HEK293 (cell line): ENCODE measurements around the gene KCNK3.

Experiments
- CTCF ChIA-PET: fragments of 350-600 bp; formaldehyde crosslinking; extraction: SDS; loops from one replicate; lab custom pipeline; 2021; ENCODE audit warnings: antibody characterized with exemption; lab: Yijun Ruan, JAX
- POLR2A ChIA-PET: fragments of 300-600 bp; formaldehyde crosslinking; extraction: SDS; loops from one replicate; lab custom pipeline; 2020; ENCODE audit warnings: antibody characterized with exemption, inconsistent platforms; lab: Yijun Ruan, JAX
- H3K27ac ChIP-seq: fragments of 200-500 bp; sonication (Bioruptor generic); 2 replicates; pipeline ENCODE4 v1.5.1; 2014; ENCODE audit warnings: low read depth, low read length, control low read depth, inconsistent platforms; ENCODE audit errors: extremely low read depth
- H3K36me3 ChIP-seq, 2 experiments: fragments of 200-500 bp in 1 of 2; sonication (Bioruptor generic) in 1 of 2; 1 replicate in 1 of 2; 2 replicates in 1 of 2; pipeline ENCODE4 v1.5.1; 2014 to 2017; ENCODE audit warnings: inconsistent platforms in 2 of 2, low read length in 2 of 2; ENCODE audit not compliant: control insufficient read depth in 2 of 2, insufficient read depth in 1 of 2
- H3K4me1 ChIP-seq: fragments of 200-500 bp; sonication (Bioruptor generic); 2 replicates; pipeline ENCODE4 v1.5.1; 2014; ENCODE audit warnings: mild to moderate bottlenecking, low read length, inconsistent platforms; ENCODE audit not compliant: control insufficient read depth, insufficient read depth
- H3K4me3 ChIP-seq: 2 replicates; pipeline ENCODE4 v1.5.1; 2011; ENCODE audit warnings: low read depth, mild to moderate bottlenecking, control low read depth, low read length, moderate library complexity
- H3K9me3 ChIP-seq: fragments of 200-500 bp; sonication (Bioruptor generic); 2 replicates; pipeline ENCODE4 v1.5.1; 2014; ENCODE audit warnings: low read depth, low read length, inconsistent platforms; ENCODE audit not compliant: control insufficient read depth, insufficient read depth
- FEZF1 ChIP-seq: fragments of 450-650 bp; formaldehyde crosslinking; IDR thresholded peaks from 2 replicates; pipeline ENCODE4 v1.5.1; 2016; ENCODE audit warnings: missing biosample characterization, missing genetic modification characterization
- GLIS2 ChIP-seq: fragments of 450-650 bp; formaldehyde crosslinking; IDR thresholded peaks from 2 replicates; pipeline ENCODE4 v1.5.1; 2016; ENCODE audit warnings: missing biosample characterization, missing genetic modification characterization
- HOXC10 ChIP-seq: sonication (generic); formaldehyde crosslinking; IDR thresholded peaks from 2 replicates; pipeline ENCODE4 v1.8.1; 2023; ENCODE audit warnings: mild to moderate bottlenecking, missing genetic modification reagents
- IKZF3 ChIP-seq: fragments of 450-650 bp; IDR thresholded peaks from 2 replicates; pipeline ENCODE4 v1.5.0; 2018; ENCODE audit warnings: missing biosample characterization, mild to moderate bottlenecking, missing genetic modification characterization, moderate library complexity
- OVOL3 ChIP-seq: fragments of 450-650 bp; formaldehyde crosslinking; IDR thresholded peaks from 2 replicates; pipeline ENCODE4 v1.5.1; 2016; ENCODE audit warnings: missing biosample characterization, missing genetic modification characterization
- PRDM1 ChIP-seq: fragments of 450-650 bp; formaldehyde crosslinking; IDR thresholded peaks from 2 replicates; pipeline ENCODE4; 2016; ENCODE audit warnings: missing biosample characterization, missing genetic modification characterization
- SP3 ChIP-seq: fragments of 450-650 bp; formaldehyde crosslinking; IDR thresholded peaks from 2 replicates; pipeline ENCODE4 v1.5.1; 2016; ENCODE audit warnings: missing biosample characterization, missing genetic modification characterization
- SP7 ChIP-seq: fragments of 450-650 bp; formaldehyde crosslinking; IDR thresholded peaks from 2 replicates; pipeline ENCODE4 v1.5.1; 2016; ENCODE audit warnings: missing biosample characterization, missing genetic modification characterization
- TCF7L2 ChIP-seq: IDR thresholded peaks from 2 replicates; pipeline ENCODE4 v1.6.1; 2011; ENCODE audit warnings: low read depth, mild to moderate bottlenecking, inconsistent platforms, low read length, moderate library complexity, borderline replicate concordance
- WT1 ChIP-seq: fragments of 450-650 bp; formaldehyde crosslinking; IDR thresholded peaks from 2 replicates; pipeline ENCODE4 v1.5.1; 2016; ENCODE audit warnings: missing biosample characterization, missing genetic modification characterization
- YY2 ChIP-seq: fragments of 450-650 bp; formaldehyde crosslinking; IDR thresholded peaks from 2 replicates; pipeline ENCODE4 v1.5.1; 2016; ENCODE audit warnings: missing biosample characterization, missing genetic modification characterization
- ZNF133 ChIP-seq: fragments of 450-650 bp; formaldehyde crosslinking; IDR thresholded peaks from 2 replicates; pipeline ENCODE4 v1.5.1; 2016; ENCODE audit warnings: missing biosample characterization, missing genetic modification characterization
- ZNF140 ChIP-seq: fragments of 450-650 bp; formaldehyde crosslinking; IDR thresholded peaks from 2 replicates; pipeline ENCODE4 v1.5.1; 2016; ENCODE audit warnings: missing biosample characterization, missing genetic modification characterization
- ZNF266 ChIP-seq: fragments of 450-650 bp; formaldehyde crosslinking; IDR thresholded peaks from 2 replicates; pipeline ENCODE4 v1.5.1; 2016; ENCODE audit warnings: missing biosample characterization, missing genetic modification characterization, low read depth
- ZNF366 ChIP-seq: fragments of 450-650 bp; formaldehyde crosslinking; conservative IDR thresholded peaks from 2 replicates; pipeline ENCODE4 v1.5.1; 2016; ENCODE audit warnings: missing biosample characterization, missing genetic modification characterization
- ZNF548 ChIP-seq: fragments of 450-650 bp; formaldehyde crosslinking; IDR thresholded peaks from 2 replicates; pipeline ENCODE4 v1.5.1; 2016; ENCODE audit warnings: missing biosample characterization, missing genetic modification characterization
- ZNF558 ChIP-seq: fragments of 450-650 bp; formaldehyde crosslinking; IDR thresholded peaks from 2 replicates; pipeline ENCODE4 v1.5.1; 2016; ENCODE audit warnings: missing biosample characterization, missing genetic modification characterization
- ZNF560 ChIP-seq: fragments of 450-650 bp; formaldehyde crosslinking; IDR thresholded peaks from 2 replicates; pipeline ENCODE4 v1.5.1; 2017; ENCODE audit warnings: missing biosample characterization, missing genetic modification characterization, borderline replicate concordance
- ZNF561 ChIP-seq: fragments of 450-650 bp; IDR thresholded peaks from 2 replicates; pipeline ENCODE4 v1.5.1; 2018; ENCODE audit warnings: missing biosample characterization, missing genetic modification characterization, borderline replicate concordance
- ZNF701 ChIP-seq: fragments of 450-650 bp; formaldehyde crosslinking; IDR thresholded peaks from 2 replicates; pipeline ENCODE4 v1.5.1; 2016; ENCODE audit warnings: missing biosample characterization, missing genetic modification characterization
- ZNF776 ChIP-seq: fragments of 450-650 bp; formaldehyde crosslinking; IDR thresholded peaks from 2 replicates; pipeline ENCODE4 v1.5.0; 2017; ENCODE audit warnings: missing biosample characterization, missing genetic modification characterization, borderline replicate concordance
- ZXDB ChIP-seq: fragments of 450-650 bp; formaldehyde crosslinking; IDR thresholded peaks from 2 replicates; pipeline ENCODE4 v1.5.1; 2016; ENCODE audit warnings: missing biosample characterization, missing genetic modification characterization
- TF ChIP-seq, protein P1 (sequence below): fragments of 450-650 bp; formaldehyde crosslinking; IDR thresholded peaks from 2 replicates; pipeline ENCODE4 v1.5.1; 2016; ENCODE audit warnings: missing biosample characterization, missing genetic modification characterization
- TF ChIP-seq, protein P2 (sequence below): fragments of 450-650 bp; formaldehyde crosslinking; IDR thresholded peaks from 2 replicates; pipeline ENCODE4 v1.5.1; 2017; ENCODE audit warnings: missing biosample characterization, missing genetic modification characterization
- TF ChIP-seq, protein P3 (sequence below): fragments of 450-650 bp; formaldehyde crosslinking; IDR thresholded peaks from 2 replicates; pipeline ENCODE4 v1.5.1; 2017; ENCODE audit warnings: missing biosample characterization, missing genetic modification characterization
- TF ChIP-seq, protein P4 (sequence below): fragments of 450-650 bp; formaldehyde crosslinking; IDR thresholded peaks from 2 replicates; pipeline ENCODE4 v1.5.1; 2016; ENCODE audit warnings: missing biosample characterization, missing genetic modification characterization

Gene KCNK3

DNA sequence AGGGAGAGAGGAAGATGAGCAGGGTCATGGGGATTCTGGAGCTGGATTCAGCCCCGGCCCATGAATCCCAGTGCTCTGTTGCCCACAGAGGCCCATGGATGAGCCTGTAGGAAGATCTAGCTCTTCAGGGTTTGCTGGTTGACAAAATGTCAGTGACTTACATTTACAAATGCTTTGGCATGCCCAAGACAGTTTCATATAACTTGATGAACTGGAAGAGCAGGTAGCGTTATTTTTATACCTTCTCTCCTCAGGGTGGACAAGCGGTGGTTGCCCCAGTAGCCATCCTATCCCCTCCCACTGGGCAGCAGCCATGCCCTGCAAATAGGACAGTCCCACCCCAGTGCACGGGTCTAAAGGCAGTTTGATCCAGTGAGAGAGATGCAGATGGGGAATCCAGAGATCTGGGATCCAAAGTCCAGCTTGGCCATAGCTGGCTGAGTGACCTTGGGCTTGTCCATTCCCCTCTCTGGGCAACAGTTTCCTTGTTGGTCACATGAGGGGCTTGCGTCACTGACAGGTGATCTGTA, 21.5 kb upstream of the KCNK3 start:
- Histone ChIP-seq H3K9me3 (no peaks in the 10 kb centered on the region), H3K4me3 (no peak overlapping the region), H3K36me3 (no peaks in the 10 kb centered on the region), H3K4me1 (no peaks in the 10 kb centered on the region)
- TF ChIP-seq SP3 (tag by site-specific recombination) (no peak), ZNF560 (no peak), IKZF3 (tag by site-specific recombination) (no peak), GLIS2 (tag by site-specific recombination) (no peak), ZNF366 (tag by site-specific recombination) (no peak), ZNF266 (tag by site-specific recombination) (no peak), ZNF558 (no peak), ZNF701 (tag by site-specific recombination) (no peak), ZXDB (tag by site-specific recombination) (no peak), HOXC10 (no peak), ZNF561 (no peak), ZNF776 (no peak), TCF7L2 (no peak), FEZF1 (tag by site-specific recombination) (no peak)
- TF ChIP-seq, protein P1, sequence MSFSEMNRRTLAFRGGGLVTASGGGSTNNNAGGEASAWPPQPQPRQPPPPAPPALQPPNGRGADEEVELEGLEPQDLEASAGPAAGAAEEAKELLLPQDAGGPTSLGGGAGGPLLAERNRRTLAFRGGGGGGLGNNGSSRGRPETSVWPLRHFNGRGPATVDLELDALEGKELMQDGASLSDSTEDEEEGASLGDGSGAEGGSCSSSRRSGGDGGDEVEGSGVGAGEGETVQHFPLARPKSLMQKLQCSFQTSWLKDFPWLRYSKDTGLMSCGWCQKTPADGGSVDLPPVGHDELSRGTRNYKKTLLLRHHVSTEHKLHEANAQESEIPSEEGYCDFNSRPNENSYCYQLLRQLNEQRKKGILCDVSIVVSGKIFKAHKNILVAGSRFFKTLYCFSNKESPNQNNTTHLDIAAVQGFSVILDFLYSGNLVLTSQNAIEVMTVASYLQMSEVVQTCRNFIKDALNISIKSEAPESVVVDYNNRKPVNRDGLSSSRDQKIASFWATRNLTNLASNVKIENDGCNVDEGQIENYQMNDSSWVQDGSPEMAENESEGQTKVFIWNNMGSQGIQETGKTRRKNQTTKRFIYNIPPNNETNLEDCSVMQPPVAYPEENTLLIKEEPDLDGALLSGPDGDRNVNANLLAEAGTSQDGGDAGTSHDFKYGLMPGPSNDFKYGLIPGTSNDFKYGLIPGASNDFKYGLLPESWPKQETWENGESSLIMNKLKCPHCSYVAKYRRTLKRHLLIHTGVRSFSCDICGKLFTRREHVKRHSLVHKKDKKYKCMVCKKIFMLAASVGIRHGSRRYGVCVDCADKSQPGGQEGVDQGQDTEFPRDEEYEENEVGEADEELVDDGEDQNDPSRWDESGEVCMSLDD (tag by site-specific recombination): no peak
- TF ChIP-seq, all 188 proteins: peak for 0
- CTCF ChIA-PET: interaction anchor here (0.9 kb wide), 1 partner anchor 63 kb away, joined by 3 read pairs; no protein-coding TSS in a partner anchor
- POLR2A ChIA-PET: no interaction called here
- no peak overlapping the region for H3K27ac ChIP-seq

DNA sequence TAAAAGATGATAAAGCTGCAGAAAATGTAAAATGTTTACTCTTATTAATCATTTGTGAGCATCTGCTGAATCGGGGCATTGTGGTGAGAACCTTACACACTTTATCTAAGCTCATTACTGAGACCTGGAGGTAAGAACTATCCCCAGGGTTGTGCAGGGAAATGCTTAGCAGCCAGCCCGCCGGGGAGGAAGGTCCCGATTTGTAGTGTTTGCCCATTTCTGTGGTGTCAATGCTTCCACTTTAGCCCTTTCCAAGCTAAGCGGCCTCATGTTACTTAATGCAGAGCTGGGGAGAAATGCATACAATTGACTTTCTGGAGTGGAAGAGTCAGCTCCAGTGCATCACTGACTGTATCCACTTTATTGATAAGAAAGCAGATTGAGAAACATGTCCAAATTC, 20.8 kb upstream of the KCNK3 start:
- CTCF ChIA-PET: no interaction called here

DNA sequence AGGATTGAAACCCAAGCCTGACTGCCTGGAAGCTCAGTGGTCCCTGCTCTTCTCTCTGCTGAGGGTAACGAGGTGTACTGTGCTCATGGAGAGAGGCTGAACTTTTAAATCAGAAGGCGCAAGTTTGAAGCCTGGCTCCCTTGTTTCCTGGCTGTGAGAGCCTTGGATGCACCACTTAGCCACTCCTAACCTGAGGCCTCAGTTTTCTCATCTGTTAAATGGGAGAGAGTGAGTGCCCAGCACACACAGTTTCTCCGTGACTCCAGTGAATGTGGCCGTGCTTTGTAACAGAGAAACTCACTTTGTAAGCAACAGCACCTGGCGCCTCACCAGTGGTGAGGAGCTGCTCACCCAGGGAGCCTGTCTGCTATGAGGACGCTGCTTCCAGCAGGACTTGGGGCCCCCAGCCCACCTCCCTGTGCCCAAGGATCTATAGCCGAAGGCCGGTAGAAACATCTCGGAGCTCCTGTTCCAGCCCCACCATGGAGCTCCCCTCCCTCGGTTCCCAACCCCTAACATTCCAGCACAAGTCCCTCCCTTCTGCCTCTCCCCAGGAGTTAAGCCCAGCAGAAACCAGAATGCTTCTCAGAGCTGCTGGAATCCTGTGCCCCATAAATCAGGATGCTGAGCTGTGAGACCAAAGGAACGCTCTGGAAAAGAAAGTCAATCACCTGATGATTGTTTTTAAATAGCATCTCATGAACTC, 20.3 kb upstream of the KCNK3 start:
- no peaks in the 10 kb centered on the region for H3K9me3 ChIP-seq
- no peak overlapping the region for H3K4me3 ChIP-seq
- ChIA-PET POLR2A (no interaction called here), CTCF (no interaction called here)
- no peaks in the 10 kb centered on the region for H3K4me1 ChIP-seq
- no peaks in the 10 kb centered on the region for H3K36me3 ChIP-seq
- H3K27ac ChIP-seq: no peak overlapping the region
- TF ChIP-seq WT1 (no peak), TCF7L2 (no peak), SP7 (tag by site-specific recombination) (no peak), ZNF548 (tag by site-specific recombination) (no peak), ZNF133 (tag by site-specific recombination) (no peak), PRDM1 (tag by site-specific recombination) (no peak), OVOL3 (no peak), YY2 (tag by site-specific recombination) (no peak)
- TF ChIP-seq, protein P2, sequence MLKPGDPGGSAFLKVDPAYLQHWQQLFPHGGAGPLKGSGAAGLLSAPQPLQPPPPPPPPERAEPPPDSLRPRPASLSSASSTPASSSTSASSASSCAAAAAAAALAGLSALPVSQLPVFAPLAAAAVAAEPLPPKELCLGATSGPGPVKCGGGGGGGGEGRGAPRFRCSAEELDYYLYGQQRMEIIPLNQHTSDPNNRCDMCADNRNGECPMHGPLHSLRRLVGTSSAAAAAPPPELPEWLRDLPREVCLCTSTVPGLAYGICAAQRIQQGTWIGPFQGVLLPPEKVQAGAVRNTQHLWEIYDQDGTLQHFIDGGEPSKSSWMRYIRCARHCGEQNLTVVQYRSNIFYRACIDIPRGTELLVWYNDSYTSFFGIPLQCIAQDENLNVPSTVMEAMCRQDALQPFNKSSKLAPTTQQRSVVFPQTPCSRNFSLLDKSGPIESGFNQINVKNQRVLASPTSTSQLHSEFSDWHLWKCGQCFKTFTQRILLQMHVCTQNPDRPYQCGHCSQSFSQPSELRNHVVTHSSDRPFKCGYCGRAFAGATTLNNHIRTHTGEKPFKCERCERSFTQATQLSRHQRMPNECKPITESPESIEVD: no peak
- TF ChIP-seq, protein P3, sequence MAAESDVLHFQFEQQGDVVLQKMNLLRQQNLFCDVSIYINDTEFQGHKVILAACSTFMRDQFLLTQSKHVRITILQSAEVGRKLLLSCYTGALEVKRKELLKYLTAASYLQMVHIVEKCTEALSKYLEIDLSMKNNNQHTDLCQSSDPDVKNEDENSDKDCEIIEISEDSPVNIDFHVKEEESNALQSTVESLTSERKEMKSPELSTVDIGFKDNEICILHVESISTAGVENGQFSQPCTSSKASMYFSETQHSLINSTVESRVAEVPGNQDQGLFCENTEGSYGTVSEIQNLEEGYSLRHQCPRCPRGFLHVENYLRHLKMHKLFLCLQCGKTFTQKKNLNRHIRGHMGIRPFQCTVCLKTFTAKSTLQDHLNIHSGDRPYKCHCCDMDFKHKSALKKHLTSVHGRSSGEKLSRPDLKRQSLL (tag by site-specific recombination): no peak
- TF ChIP-seq, protein P4, sequence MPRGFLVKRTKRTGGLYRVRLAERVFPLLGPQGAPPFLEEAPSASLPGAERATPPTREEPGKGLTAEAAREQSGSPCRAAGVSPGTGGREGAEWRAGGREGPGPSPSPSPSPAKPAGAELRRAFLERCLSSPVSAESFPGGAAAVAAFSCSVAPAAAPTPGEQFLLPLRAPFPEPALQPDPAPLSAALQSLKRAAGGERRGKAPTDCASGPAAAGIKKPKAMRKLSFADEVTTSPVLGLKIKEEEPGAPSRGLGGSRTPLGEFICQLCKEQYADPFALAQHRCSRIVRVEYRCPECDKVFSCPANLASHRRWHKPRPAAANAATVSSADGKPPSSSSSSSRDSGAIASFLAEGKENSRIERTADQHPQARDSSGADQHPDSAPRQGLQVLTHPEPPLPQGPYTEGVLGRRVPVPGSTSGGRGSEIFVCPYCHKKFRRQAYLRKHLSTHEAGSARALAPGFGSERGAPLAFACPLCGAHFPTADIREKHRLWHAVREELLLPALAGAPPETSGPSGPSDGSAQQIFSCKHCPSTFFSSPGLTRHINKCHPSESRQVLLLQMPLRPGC (tag by site-specific recombination): no peak

More for the DNA sequence above, 20.8 kb upstream of the KCNK3 start:
- TF ChIP-seq ZNF140 (tag by site-specific recombination): no peak
- POLR2A ChIA-PET: no interaction called here
- Histone ChIP-seq H3K9me3 (no peaks in the 10 kb centered on the region), H3K36me3 (no peaks in the 10 kb centered on the region), H3K27ac (no peak overlapping the region), H3K4me3 (no peak overlapping the region), H3K4me1 (no peaks in the 10 kb centered on the region)
